ENCODE results near the gene AHCYL2. TPM values are rescaled to one million over a fixed set of nuclear protein-coding genes. Genes with fewer than 3 reads are reported as not detected.
A peak's percentile ranks its signal among the peaks of the same experiment; 100 is the strongest.

The AHCYL2 gene
- total RNA-seq, 1 donor from 2014 or later: 14.7 TPM

DNA sequence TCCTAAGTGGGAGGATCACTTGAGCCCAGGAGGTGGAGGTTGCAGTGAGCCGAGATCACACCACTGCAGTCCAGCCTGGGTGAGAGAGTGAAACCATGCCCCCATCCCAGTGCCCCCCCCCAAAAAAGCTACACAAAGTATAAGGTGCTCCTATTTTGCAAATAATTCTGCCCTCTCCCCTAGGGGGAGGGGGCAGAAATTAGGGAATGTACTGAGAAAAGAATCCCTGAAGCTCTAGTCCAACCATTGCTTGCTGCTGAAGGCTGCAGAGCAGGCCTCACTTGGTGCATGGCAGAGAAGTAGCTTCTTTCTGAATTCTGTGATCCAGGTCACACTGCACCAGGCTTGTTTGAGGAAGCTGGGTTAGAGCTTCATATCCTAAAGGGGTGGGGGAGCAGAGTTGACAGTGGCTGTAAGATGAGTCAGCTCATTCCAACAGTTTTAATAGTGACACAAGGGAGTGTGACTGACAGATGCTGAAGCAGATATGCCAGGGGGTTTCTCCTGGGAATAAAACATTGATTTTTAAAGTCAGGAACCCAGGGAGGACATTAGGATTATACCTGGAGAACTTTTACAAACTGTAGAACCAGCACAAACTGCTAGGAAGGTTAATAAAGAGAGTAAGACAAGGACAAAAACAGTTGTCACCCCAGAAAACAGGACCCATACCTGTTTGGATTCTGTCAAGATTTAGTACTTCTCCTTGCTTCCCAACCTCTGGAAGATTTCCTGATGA is 176.6 kb downstream of the AHCYL2 start:
- H3K9ac ChIP-seq (ENCODE audit: low read length): no peak overlapping the region
- Mint-ChIP-seq H3K27me3 (ENCODE audit: low read depth, unreplicated experiment) (no peaks in the 10 kb centered on the region), H3K4me1 (ENCODE audit: low read depth, unreplicated experiment) (peaks cover 8% of the 10 kb centered on the region), H3K36me3 (ENCODE audit: low read depth, unreplicated experiment) (peaks cover 5% of the 10 kb centered on the region), H3K9me3 (ENCODE audit: unreplicated experiment) (no peaks in the 10 kb centered on the region), H3K4me3 (ENCODE audit: unreplicated experiment) (no peak overlapping the region), H3K27ac (ENCODE audit: unreplicated experiment) (peak overlapping the region; percentile 26)
- H3K4me2 ChIP-seq (ENCODE audit: low read length): no peak overlapping the region
- TF ChIP-seq, protein P1, sequence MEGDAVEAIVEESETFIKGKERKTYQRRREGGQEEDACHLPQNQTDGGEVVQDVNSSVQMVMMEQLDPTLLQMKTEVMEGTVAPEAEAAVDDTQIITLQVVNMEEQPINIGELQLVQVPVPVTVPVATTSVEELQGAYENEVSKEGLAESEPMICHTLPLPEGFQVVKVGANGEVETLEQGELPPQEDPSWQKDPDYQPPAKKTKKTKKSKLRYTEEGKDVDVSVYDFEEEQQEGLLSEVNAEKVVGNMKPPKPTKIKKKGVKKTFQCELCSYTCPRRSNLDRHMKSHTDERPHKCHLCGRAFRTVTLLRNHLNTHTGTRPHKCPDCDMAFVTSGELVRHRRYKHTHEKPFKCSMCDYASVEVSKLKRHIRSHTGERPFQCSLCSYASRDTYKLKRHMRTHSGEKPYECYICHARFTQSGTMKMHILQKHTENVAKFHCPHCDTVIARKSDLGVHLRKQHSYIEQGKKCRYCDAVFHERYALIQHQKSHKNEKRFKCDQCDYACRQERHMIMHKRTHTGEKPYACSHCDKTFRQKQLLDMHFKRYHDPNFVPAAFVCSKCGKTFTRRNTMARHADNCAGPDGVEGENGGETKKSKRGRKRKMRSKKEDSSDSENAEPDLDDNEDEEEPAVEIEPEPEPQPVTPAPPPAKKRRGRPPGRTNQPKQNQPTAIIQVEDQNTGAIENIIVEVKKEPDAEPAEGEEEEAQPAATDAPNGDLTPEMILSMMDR (IDR thresholded peaks at IDR 0.05; ENCODE audit: insufficient read depth, low read depth, low read length): no peak
- TF ChIP-seq EZH2 (IDR thresholded peaks at IDR 0.05; ENCODE audit: insufficient read depth, low read length): no peak
- FAIRE-seq (no peak), DNase-seq (ENCODE audit: low read depth) (no peak)
- no peaks in the 10 kb centered on the region for H4K20me1 ChIP-seq (ENCODE audit: insufficient read depth, low read length)
- no peaks in the 10 kb centered on the region for H3K4me1 ChIP-seq (ENCODE audit: insufficient read depth, low read length)
- no peaks in the 10 kb centered on the region for H3K27me3 ChIP-seq (ENCODE audit: insufficient read depth, low read length)
- H3K79me2 ChIP-seq (ENCODE audit: insufficient read depth, low read length): no peaks in the 10 kb centered on the region
- no peak overlapping the region for H2AFZ ChIP-seq (ENCODE audit: low read depth, low read length)
- H3K36me3 ChIP-seq (ENCODE audit: insufficient read depth, low read length): peaks cover 2% of the 10 kb centered on the region
- no peak overlapping the region for H3K27ac ChIP-seq (ENCODE audit: low read depth, low read length)
- no peak overlapping the region for H3K4me3 ChIP-seq (ENCODE audit: insufficient read depth, low read depth, low read length)
- H3K9me3 ChIP-seq (ENCODE audit: insufficient read depth, low read depth, low read length): no peaks in the 10 kb centered on the region

DNA sequence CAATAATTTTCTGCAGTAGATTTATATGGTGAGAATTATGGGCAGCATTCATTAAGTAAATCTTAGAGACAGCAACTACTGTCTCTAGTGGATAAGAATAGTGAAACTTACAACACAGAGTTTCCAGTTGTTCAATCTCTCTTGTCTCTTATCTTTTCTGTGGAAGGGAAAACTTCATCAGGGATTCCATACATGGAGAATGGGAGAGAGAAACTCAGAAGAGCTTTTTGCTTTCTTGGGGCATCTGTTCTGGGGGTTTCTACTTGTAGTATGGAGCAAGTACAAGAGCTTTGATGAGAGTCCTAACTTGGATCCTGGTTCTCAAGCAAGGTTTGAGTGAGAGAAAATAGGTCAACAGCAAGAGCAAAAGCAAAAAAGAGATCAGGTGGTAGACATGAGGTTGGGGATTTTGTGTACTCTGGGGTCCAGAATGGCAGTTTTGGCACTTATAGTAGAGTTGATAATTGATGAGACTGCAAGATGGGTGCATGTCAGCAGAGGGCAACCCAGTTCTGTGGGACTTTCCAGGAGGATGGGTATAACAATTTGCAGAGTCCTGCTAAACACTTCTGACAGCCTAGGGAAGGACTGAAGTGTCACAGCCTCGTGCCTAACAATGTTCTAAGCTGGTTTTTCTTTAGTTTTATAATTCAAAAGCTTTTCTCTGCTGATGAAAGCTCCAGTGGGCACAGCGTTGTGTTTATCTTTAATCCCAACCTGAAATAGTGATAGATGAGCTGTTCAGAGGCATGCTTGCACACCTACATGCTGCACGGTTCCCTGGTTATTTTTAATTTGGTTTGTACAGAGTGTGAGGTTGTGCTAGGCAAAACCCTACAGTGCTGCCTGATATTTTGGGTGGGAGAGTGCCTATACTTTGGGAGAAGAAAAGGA is 177.4 kb downstream of the AHCYL2 start:
- Mint-ChIP-seq H3K27ac (ENCODE audit: unreplicated experiment) (no peak overlapping the region), H3K4me3 (ENCODE audit: unreplicated experiment) (no peak overlapping the region), H3K27me3 (ENCODE audit: low read depth, unreplicated experiment) (no peaks in the 10 kb centered on the region), H3K36me3 (ENCODE audit: low read depth, unreplicated experiment) (peaks cover 5% of the 10 kb centered on the region), H3K9me3 (ENCODE audit: unreplicated experiment) (no peaks in the 10 kb centered on the region), H3K4me1 (ENCODE audit: low read depth, unreplicated experiment) (peaks cover 8% of the 10 kb centered on the region)
- Histone ChIP-seq H3K9me3 (ENCODE audit: insufficient read depth, low read depth, low read length) (no peaks in the 10 kb centered on the region), H2AFZ (ENCODE audit: low read depth, low read length) (no peak overlapping the region), H3K79me2 (ENCODE audit: insufficient read depth, low read length) (no peaks in the 10 kb centered on the region), H3K27ac (ENCODE audit: low read depth, low read length) (no peak overlapping the region), H3K36me3 (ENCODE audit: insufficient read depth, low read length) (peaks cover 2% of the 10 kb centered on the region), H3K27me3 (ENCODE audit: insufficient read depth, low read length) (no peaks in the 10 kb centered on the region), H4K20me1 (ENCODE audit: insufficient read depth, low read length) (no peaks in the 10 kb centered on the region), H3K4me3 (ENCODE audit: insufficient read depth, low read depth, low read length) (no peak overlapping the region), H3K4me1 (ENCODE audit: insufficient read depth, low read length) (no peaks in the 10 kb centered on the region), H3K4me2 (ENCODE audit: low read length) (no peak overlapping the region), H3K9ac (ENCODE audit: low read length) (no peak overlapping the region)
- no peak for TF ChIP-seq EZH2 (IDR thresholded peaks at IDR 0.05; ENCODE audit: insufficient read depth, low read length)
- TF ChIP-seq, protein P1 (IDR thresholded peaks at IDR 0.05; ENCODE audit: insufficient read depth, low read depth, low read length): no peak
- no peak for FAIRE-seq
- DNase-seq (ENCODE audit: low read depth): no peak

Measured in astrocyte (in vitro differentiated cells and primary cell).